Mononuclear cell (primary cell): Measurements from ENCODE around the gene APOOL. TPM values are rescaled to one million over a fixed set of nuclear protein-coding genes. Genes with fewer than 3 reads are reported as not detected.
"Not testable (repeated sequence)": the region's sequence is repeated elsewhere in the genome, so short reads cannot be mapped to it uniquely, and the experiment has no call there.

ENCODE experiments used
- H3K27me3 ChIP-seq: 2 replicates; pipeline ENCODE4 v1.6.0; 2011; ENCODE audit warnings: low read length, control low read depth; ENCODE audit not compliant: insufficient read depth
- H3K4me1 ChIP-seq: 2 replicates; pipeline ENCODE4 v1.5.1; 2011; ENCODE audit warnings: mild to moderate bottlenecking, low read length, control low read depth; ENCODE audit not compliant: insufficient read depth
- H3K4me3 ChIP-seq: 2 replicates; pipeline ENCODE4 v1.5.1; 2011; ENCODE audit warnings: mild to moderate bottlenecking, low read length, moderate library complexity
- H3K9me3 ChIP-seq: 2 replicates; pipeline ENCODE4 v1.5.1; 2011; ENCODE audit warnings: low read depth, mild to moderate bottlenecking, control low read depth, low read length
- total RNA-seq: library from RNA; depleted of rRNA; stranded (reverse); fragments of >200 nt; gene quantifications from one replicate; pipeline ENCODE4 v1.2.3, GENCODE V29; 2012

The APOOL gene, protein sequence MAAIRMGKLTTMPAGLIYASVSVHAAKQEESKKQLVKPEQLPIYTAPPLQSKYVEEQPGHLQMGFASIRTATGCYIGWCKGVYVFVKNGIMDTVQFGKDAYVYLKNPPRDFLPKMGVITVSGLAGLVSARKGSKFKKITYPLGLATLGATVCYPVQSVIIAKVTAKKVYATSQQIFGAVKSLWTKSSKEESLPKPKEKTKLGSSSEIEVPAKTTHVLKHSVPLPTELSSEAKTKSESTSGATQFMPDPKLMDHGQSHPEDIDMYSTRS
- total RNA-seq = 8.6 TPM

DNA sequence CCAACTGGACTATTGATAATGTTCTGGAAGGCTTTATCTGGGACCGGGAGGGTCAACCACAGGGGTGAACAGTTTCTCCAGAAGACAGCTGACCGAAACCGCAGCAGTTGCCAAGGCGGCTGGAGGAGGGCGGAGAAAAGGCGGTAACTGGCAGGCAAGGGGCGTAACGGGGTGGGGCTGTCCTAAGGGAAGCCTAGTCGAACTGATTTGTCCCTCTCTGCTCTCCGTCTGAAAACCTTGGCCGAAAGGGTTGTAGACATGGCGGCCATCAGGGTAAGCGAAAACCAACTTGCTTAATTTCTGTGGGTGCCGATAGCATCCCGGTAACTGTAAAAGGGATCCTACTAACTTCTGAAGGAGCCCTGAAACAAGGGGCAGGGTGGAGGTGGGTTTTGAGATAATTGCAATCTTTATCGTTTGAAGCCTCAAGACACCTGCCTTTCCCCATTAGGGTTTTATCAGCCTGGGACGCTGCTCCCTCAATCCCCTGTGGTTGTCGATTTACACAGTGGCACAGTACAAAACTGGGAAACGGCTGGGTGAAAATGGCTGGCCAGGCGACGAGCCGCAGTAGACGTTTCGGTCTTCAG, at the start of gene APOOL:
APOOL (plus strand) TSS at position 223 of the 590 bp plus-strand sequence; CDS start at position 259, 36 bp downstream.
- peaks cover 5% of the 10 kb centered on the region for H3K4me1 ChIP-seq

DNA sequence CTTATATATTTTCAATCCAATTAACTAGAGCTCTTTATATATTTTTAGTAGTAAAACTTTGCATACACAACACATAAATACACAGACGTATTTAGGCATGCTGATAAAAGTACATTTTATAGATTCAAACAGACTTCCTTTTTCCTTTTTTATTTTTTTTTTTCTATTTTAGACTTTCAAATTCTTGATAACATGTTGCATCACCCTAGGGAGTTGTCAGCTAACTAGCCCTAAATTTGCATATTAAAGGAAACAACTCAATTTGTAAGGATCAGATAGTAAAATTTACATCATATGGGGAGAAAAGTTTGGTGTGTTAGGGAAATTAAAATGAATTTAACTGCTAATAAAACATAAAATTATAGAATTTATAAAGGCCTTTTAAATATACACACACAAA, 47.4 kb upstream of the APOOL start:
- no peaks in the 10 kb centered on the region for H3K27me3 ChIP-seq
- H3K4me1 ChIP-seq = no peaks in the 10 kb centered on the region
- no peak overlapping the region for H3K4me3 ChIP-seq

More for the DNA sequence above, at the start of gene APOOL:
- Histone ChIP-seq H3K27me3 (no peaks in the 10 kb centered on the region), H3K4me3 (peak within 1 kb of the TSS; percentile 78), H3K9me3 (no peaks in the 10 kb centered on the region)

GRCh38 chrX:84974803-84975202, 28.9 kb upstream of the APOOL start:
- no peak overlapping the region for H3K4me3 ChIP-seq
- H3K9me3 ChIP-seq = no peaks in the 10 kb centered on the region
- no peaks in the 10 kb centered on the region for H3K27me3 ChIP-seq
- H3K4me1 ChIP-seq = no peaks in the 10 kb centered on the region

More for the DNA sequence above, 47.4 kb upstream of the APOOL start:
- no peaks in the 10 kb centered on the region for H3K9me3 ChIP-seq

GRCh38 chrX:84991739-84992138, 11.9 kb upstream of the APOOL start:
- not testable (repeated sequence) for H3K9me3 ChIP-seq, H3K4me3 ChIP-seq, H3K27me3 ChIP-seq, H3K4me1 ChIP-seq

- H3K4me3 ChIP-seq = no peak overlapping the region
- H3K27me3 ChIP-seq = no peaks in the 10 kb centered on the region
- H3K9me3 ChIP-seq = no peaks in the 10 kb centered on the region
- H3K4me1 ChIP-seq = no peaks in the 10 kb centered on the region
Measured at GRCh38 chrX:84993150-84993549, 10.5 kb upstream of the APOOL start.

DNA sequence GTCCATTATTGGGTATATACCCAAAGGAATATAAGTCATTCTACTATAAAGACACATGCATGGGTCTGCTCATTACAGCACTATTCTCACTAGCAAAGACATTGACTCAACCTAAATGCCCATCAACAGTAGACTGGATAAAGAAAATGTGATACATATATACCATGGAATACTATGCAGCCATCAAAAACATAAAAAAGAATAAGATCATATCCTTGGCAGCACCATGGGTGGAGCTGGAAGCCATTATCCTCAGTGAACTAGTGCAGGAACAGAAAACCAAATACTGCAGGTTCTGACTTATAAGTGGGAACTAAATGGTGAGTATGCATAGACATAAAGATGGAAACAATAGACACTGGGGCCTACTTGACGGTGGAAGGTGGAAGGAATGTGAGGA, 2.3 kb upstream of the APOOL start:
- Histone ChIP-seq H3K9me3 (no peaks in the 10 kb centered on the region), H3K27me3 (no peaks in the 10 kb centered on the region), H3K4me3 (no peak overlapping the region), H3K4me1 (peaks cover 5% of the 10 kb centered on the region)

GRCh38 chrX:85004255-85004654, 578 bp downstream of the APOOL start:
- no peaks in the 10 kb centered on the region for H3K9me3 ChIP-seq
- H3K4me3 ChIP-seq = peak overlapping the region; percentile 78
- no peaks in the 10 kb centered on the region for H3K27me3 ChIP-seq
- H3K4me1 ChIP-seq = peaks cover 5% of the 10 kb centered on the region

DNA sequence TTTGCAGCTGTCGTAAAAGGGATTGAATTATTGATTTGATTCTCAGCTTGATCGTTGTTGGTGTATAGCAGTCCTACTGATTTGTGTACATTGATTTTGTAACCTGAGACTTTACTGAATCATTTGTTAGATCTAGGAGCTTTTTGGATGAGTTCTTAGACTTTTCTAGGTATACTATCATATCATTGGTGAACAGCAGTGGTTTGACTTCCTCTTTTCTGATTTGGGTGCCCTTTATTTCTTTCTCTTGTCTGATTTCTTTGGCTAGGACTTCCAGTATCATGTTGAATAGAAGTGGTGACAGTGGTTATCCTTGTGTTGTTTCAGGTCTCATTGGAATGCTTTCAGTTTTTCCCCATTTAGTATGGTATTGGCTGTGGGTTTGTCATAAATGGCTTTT, 8.4 kb downstream of the APOOL start:
- H3K27me3 ChIP-seq = no peaks in the 10 kb centered on the region
- no peaks in the 10 kb centered on the region for H3K9me3 ChIP-seq
- H3K4me1 ChIP-seq = no peaks in the 10 kb centered on the region
- no peak overlapping the region for H3K4me3 ChIP-seq

DNA sequence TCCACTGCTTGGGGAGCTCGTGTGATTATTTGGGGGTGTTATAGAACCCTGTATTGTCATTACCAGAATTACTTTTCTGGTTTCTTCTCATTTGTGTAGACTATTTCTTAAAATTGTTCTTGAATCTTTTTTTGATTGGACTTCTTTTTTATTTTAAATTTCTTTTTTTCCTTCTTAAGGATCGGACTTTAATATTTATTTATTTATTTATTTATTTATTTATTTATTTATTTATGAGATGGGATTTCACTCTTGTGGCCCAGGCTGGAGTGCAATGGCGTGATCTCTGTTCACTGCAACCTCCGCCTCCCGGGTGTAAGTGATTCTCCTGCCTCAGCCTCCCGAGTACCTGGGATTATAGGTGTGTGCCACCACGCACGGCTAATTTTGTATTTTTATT, 11.7 kb downstream of the APOOL start:
- not testable (repeated sequence) for H3K4me1 ChIP-seq, H3K4me3 ChIP-seq, H3K9me3 ChIP-seq, H3K27me3 ChIP-seq

DNA sequence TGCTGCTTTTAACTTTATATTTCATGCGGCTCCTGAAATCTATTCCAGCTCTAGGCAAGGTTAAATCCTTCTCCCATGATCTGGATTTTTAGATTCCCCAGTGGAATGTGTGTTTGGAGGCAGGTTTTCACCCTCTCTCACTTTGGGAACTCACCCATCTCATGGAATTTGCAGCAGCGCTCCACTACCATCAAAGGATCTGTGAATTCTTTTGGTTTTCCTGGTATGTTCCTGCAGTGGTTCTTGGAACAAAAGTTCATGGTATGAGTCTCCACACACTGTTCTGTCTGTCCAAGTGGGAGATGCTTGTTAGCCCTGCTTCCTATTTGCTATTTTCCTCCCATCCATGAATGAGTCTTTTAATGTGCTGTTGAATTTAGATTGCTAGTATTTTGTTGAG, 14.0 kb downstream of the APOOL start:
- Histone ChIP-seq H3K27me3 (no peaks in the 10 kb centered on the region), H3K4me1 (no peaks in the 10 kb centered on the region), H3K4me3 (no peak overlapping the region), H3K9me3 (no peaks in the 10 kb centered on the region)

DNA sequence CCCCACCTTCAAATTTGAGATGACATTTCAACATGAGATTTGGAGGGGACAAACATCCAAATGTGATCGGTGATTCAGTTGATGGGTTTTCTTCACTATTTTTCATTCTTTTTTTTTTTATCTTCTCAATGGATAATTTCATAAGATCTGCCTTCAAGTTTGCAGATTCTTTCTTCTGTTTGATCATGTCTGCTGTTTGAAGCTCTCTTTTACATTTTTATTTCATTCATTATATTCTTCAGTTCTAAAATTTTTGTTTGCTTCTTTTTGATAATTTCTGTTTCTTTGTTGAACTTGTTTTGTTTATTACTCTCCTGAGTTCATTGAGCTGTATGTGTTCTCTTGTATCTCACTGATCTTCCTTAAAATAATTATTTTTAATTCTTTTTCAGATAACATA, 14.8 kb downstream of the APOOL start:
- no peaks in the 10 kb centered on the region for H3K27me3 ChIP-seq
- no peaks in the 10 kb centered on the region for H3K9me3 ChIP-seq
- H3K4me3 ChIP-seq = no peak overlapping the region
- no peaks in the 10 kb centered on the region for H3K4me1 ChIP-seq

GRCh38 chrX:85020216-85020615, 16.5 kb downstream of the APOOL start:
- Histone ChIP-seq H3K9me3 (no peaks in the 10 kb centered on the region), H3K4me3 (no peak overlapping the region), H3K4me1 (no peaks in the 10 kb centered on the region), H3K27me3 (no peaks in the 10 kb centered on the region)

DNA sequence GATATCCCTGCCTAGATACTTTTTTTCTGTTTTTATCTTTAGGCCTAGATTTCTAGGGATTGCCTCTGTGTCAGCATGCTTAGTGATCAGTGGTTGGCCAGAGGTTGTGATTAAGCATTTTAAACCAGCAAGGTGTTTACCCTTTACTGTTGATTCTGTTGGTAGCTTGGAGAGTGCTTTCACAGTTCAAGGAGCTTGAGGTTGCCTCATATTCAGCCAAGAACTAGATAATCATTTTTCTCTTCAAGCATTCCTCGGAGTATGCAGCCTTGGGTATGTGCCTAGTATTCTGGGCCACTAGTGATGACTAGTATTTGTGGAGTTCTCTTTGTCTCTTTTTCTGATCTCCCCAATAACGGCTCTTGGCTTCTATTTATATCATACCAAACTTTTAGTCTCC, 20.4 kb downstream of the APOOL start:
- no peak overlapping the region for H3K4me3 ChIP-seq
- H3K9me3 ChIP-seq = no peaks in the 10 kb centered on the region
- H3K27me3 ChIP-seq = no peaks in the 10 kb centered on the region
- no peaks in the 10 kb centered on the region for H3K4me1 ChIP-seq

GRCh38 chrX:85024562-85024961, 20.9 kb downstream of the APOOL start:
- Histone ChIP-seq H3K4me3 (no peak overlapping the region), H3K27me3 (no peaks in the 10 kb centered on the region), H3K9me3 (no peaks in the 10 kb centered on the region), H3K4me1 (no peaks in the 10 kb centered on the region)

DNA sequence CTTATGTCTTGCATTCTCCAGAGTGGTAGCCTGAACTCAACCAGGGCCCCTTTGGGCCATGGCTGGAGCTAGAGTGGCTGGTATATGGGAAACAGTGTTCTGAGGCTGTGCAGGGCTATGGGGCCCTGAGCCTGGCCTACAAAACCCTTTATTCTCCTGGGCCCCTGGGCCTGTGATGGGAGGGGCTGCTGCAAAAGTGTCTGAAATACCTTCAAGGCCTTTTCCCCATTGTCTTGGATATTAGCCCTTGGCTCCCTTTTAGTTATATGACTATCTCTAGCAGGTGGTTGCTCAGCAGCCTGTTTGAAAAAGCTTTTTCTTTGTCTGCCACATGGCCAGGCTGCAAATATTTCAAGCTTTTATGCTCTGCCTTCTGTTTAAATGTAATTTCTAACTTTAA, 22.5 kb downstream of the APOOL start:
- Histone ChIP-seq H3K4me1 (no peaks in the 10 kb centered on the region), H3K9me3 (no peaks in the 10 kb centered on the region), H3K27me3 (no peaks in the 10 kb centered on the region), H3K4me3 (no peak overlapping the region)

GRCh38 chrX:85029043-85029442, 25.4 kb downstream of the APOOL start:
- Histone ChIP-seq H3K27me3 (no peaks in the 10 kb centered on the region), H3K4me1 (no peaks in the 10 kb centered on the region), H3K9me3 (no peaks in the 10 kb centered on the region), H3K4me3 (no peak overlapping the region)
